SH-SY5Y (cell line): ENCODE data around the gene ARFRP1.

Experiments used
- GATA2 ChIP-seq: IDR thresholded peaks from 2 replicates; pipeline ENCODE4 v1.6.1; 2011; ENCODE audit warnings: mild to moderate bottlenecking, low read depth, low read length
- GATA3 ChIP-seq: IDR thresholded peaks from 2 replicates; pipeline ENCODE4 v1.6.1; 2011; ENCODE audit warnings: low read depth, mild to moderate bottlenecking, low read length, moderate library complexity

- TF ChIP-seq GATA2 (no peak), GATA3 (no peak)
Measured at GRCh38 chr20:63733117-63733516, 25.3 kb upstream of the ARFRP1 start.
